HCT116 (cell line): ENCODE measurements around the gene DYRK2. TPM values are rescaled to one million over a fixed set of nuclear protein-coding genes. Genes with fewer than 3 reads are reported as not detected.

Experiments
- ATAC-seq: fragments of 200-7000 bp; cut with Tn5 transposase; 2 replicates; pipeline ENCODE4 v1.9.1; 2020; ENCODE audit warnings: mild to moderate bottlenecking, moderate library complexity
- BruUV-seq: library from RNA; stranded (reverse); fragments of 400-500 nt; replicated peaks from 2 replicates; lab custom pipeline; 2021; lab: Mats Ljungman, UMichigan
- CTCF ChIA-PET: fragments of 300-600 bp; sonication (Branson Sonifier 250); formaldehyde crosslinking; loops from one replicate; lab custom pipeline; 2021; ENCODE audit warnings: antibody characterized with exemption; lab: Charles Lee
- POLR2A ChIA-PET: fragments of 300-600, 350-600 bp; sonication (Branson Sonifier 250); formaldehyde crosslinking; loops from one replicate; lab custom pipeline; 2021; ENCODE audit warnings: antibody characterized with exemption; lab: Charles Lee
- RAD21 ChIA-PET, 2 experiments: fragments of 300-600 bp; sonication (Branson Sonifier 250); formaldehyde crosslinking; loops; one replicate each; lab custom pipeline; 2023; ENCODE audit warnings: low total read pairs in 2 of 2; ENCODE audit not compliant: uncharacterized antibody in 2 of 2, unreplicated experiment in 2 of 2, low non-redundant PET in 1 of 2; lab: Charles Lee
- DNase-seq: peaks from one replicate; pipeline ENCODE4 v3.0.0-alpha.2; 2010; ENCODE audit warnings: low read depth, low spot score
- H2AFZ ChIP-seq: fragments of 200-600 bp; shearing (Covaris generic), sonication (generic); 2 replicates; pipeline ENCODE4 v1.6.1; 2017; ENCODE audit warnings: low read depth, mixed run types, mixed read lengths, antibody characterized with exemption, low read length; ENCODE audit not compliant: poor library complexity, severe bottlenecking
- H3K27ac ChIP-seq: 2 replicates; pipeline ENCODE4 v1.5.1; 2012; ENCODE audit warnings: low read depth, low read length
- H3K27me3 ChIP-seq: fragments of 200-600 bp; sonication (generic); 2 replicates; pipeline ENCODE4 v1.6.1; 2016; ENCODE audit warnings: mixed run types, low read length, mixed read lengths; ENCODE audit not compliant: insufficient read depth
- H3K36me3 ChIP-seq, 2 experiments: fragments of 200-500 bp in 1 of 2; fragments of 200-600 bp in 1 of 2; sonication (Bioruptor generic) in 1 of 2; sonication (generic) in 1 of 2; 2 replicates each; pipeline versions ENCODE4 v1.5.1 to v1.6.1; 2014 to 2016; ENCODE audit warnings: low read length in 2 of 2, inconsistent platforms in 1 of 2, mixed read lengths in 1 of 2, mixed run types in 1 of 2; ENCODE audit not compliant: insufficient read depth in 2 of 2, control insufficient read depth in 1 of 2
- H3K4me1 ChIP-seq, 2 experiments: fragments of 200-600 bp in 1 of 2; sonication (generic) in 1 of 2; 2 replicates each; pipeline versions ENCODE4 v1.5.1 to v1.6.1; 2012 to 2017; ENCODE audit warnings: low read length in 2 of 2, inconsistent platforms in 1 of 2, mild to moderate bottlenecking in 1 of 2, mixed read lengths in 1 of 2, mixed run types in 1 of 2, moderate library complexity in 1 of 2; ENCODE audit not compliant: insufficient read depth in 2 of 2, control insufficient read depth in 1 of 2
- H3K4me2 ChIP-seq: fragments of 200-600 bp; sonication (generic); 2 replicates; pipeline ENCODE4 v1.6.1; 2017; ENCODE audit warnings: mixed run types, low read length, mixed read lengths
- H3K4me3 ChIP-seq, 2 experiments: fragments of 200-600 bp in 1 of 2; sonication (generic) in 1 of 2; replicated peaks in 1 of 2; 2 replicates each; pipeline ENCODE4 v1.5.1; 2011 to 2016; ENCODE audit warnings: low read length in 2 of 2, control low read depth in 1 of 2, low read depth in 1 of 2, mild to moderate bottlenecking in 1 of 2, mixed read lengths in 1 of 2, mixed run types in 1 of 2
- H3K79me2 ChIP-seq: fragments of 200-600 bp; sonication (generic); 2 replicates; pipeline ENCODE4 v1.6.1; 2017; ENCODE audit warnings: mild to moderate bottlenecking, mixed run types, low read length, moderate library complexity, mixed read lengths; ENCODE audit not compliant: insufficient read depth
- H3K9ac ChIP-seq: fragments of 200-600 bp; sonication (generic); 2 replicates; pipeline ENCODE4 v1.6.1; 2016; ENCODE audit warnings: low read length, mixed read lengths
- H3K9me2 ChIP-seq: fragments of 200-600 bp; sonication (generic), shearing (Covaris generic); 2 replicates; pipeline ENCODE4 v1.6.1; 2017; ENCODE audit warnings: mixed run types, mild to moderate bottlenecking, moderate library complexity; ENCODE audit not compliant: insufficient read depth
- H3K9me3 ChIP-seq, 2 experiments: fragments of 200-500 bp in 1 of 2; fragments of 200-600 bp in 1 of 2; sonication (Bioruptor generic) in 1 of 2; sonication (generic) in 1 of 2; 2 replicates each; pipeline ENCODE4 v1.6.1; 2014 to 2017; ENCODE audit warnings: low read length in 2 of 2, mixed read lengths in 2 of 2, inconsistent platforms in 1 of 2, low read depth in 1 of 2, mild to moderate bottlenecking in 1 of 2, mixed run types in 1 of 2, moderate library complexity in 1 of 2; ENCODE audit not compliant: control insufficient read depth in 1 of 2, insufficient read depth in 1 of 2
- H4K20me1 ChIP-seq: fragments of 200-600 bp; sonication (generic), shearing (Covaris generic); 2 replicates; pipeline ENCODE4 v1.6.1; 2017; ENCODE audit warnings: mixed run types, mild to moderate bottlenecking, moderate library complexity; ENCODE audit not compliant: insufficient read depth
- CEBPB ChIP-seq: IDR thresholded peaks from 2 replicates; pipeline ENCODE4 v1.6.1; 2012; ENCODE audit warnings: low read depth
- EGR1 ChIP-seq: IDR thresholded peaks from 2 replicates; pipeline ENCODE4 v1.6.1; 2012; ENCODE audit warnings: low read depth
- ELF1 ChIP-seq: IDR thresholded peaks from 2 replicates; pipeline ENCODE4 v1.6.1; 2012; ENCODE audit warnings: low read depth, borderline replicate concordance
- EZH2 ChIP-seq: fragments of 200-600 bp; sonication (generic); IDR thresholded peaks from 2 replicates; pipeline ENCODE4 v1.6.1; 2017; ENCODE audit warnings: antibody characterized with exemption, mixed run types
- FOSL1 ChIP-seq: IDR thresholded peaks from 2 replicates; pipeline ENCODE4 v1.6.1; 2012; ENCODE audit warnings: low read depth
- JUND ChIP-seq: IDR thresholded peaks from 2 replicates; pipeline ENCODE4 v1.6.1; 2012
- MAX ChIP-seq: IDR thresholded peaks from 2 replicates; pipeline ENCODE4 v1.6.1; 2012
- POLR2A ChIP-seq: IDR thresholded peaks from 2 replicates; pipeline ENCODE4 v1.7.0; 2011; ENCODE audit warnings: borderline replicate concordance; ENCODE audit not compliant: insufficient read depth, insufficient read length; ENCODE audit errors: extremely low read depth
- RAD21 ChIP-seq: IDR thresholded peaks from 2 replicates; pipeline ENCODE4 v1.6.1; 2012; ENCODE audit warnings: low read depth, mild to moderate bottlenecking
- REST ChIP-seq: IDR thresholded peaks from 2 replicates; pipeline ENCODE4 v1.6.1; 2012; ENCODE audit warnings: low read depth
- SIN3A ChIP-seq: IDR thresholded peaks from 2 replicates; pipeline ENCODE4 v1.6.1; 2012; ENCODE audit warnings: low read depth
- SP1 ChIP-seq: IDR thresholded peaks from 2 replicates; pipeline ENCODE4 v1.6.1; 2012; ENCODE audit warnings: low read depth
- SRF ChIP-seq: IDR thresholded peaks from 2 replicates; pipeline ENCODE4 v1.6.1; 2012; ENCODE audit warnings: low read depth
- TCF7L2 ChIP-seq: IDR thresholded peaks from 2 replicates; pipeline ENCODE4 v1.7.0; 2011; ENCODE audit warnings: borderline replicate concordance, inconsistent platforms; ENCODE audit not compliant: insufficient read depth, insufficient read length; ENCODE audit errors: extremely low read depth
- YY1 ChIP-seq: IDR thresholded peaks from 2 replicates; pipeline ENCODE4 v1.6.1; 2011; ENCODE audit warnings: low read length, low read depth, moderate library complexity, mild to moderate bottlenecking; ENCODE audit not compliant: insufficient replicate concordance; ENCODE audit errors: extremely low read depth
- ZFX ChIP-seq: fragments of 450-650 bp; IDR thresholded peaks from 2 replicates; pipeline ENCODE4 v1.6.1; 2017
- ZNF274 ChIP-seq: fragments of 200-500 bp; sonication (Bioruptor generic); IDR thresholded peaks from 2 replicates; pipeline ENCODE4 v1.6.1; 2014; ENCODE audit warnings: mild to moderate bottlenecking, low read depth, low read length, inconsistent platforms
- intact Hi-C: fragments of 100-400 bp; cut with micrococcal nuclease; formaldehyde crosslinking; loops from 2 replicates; pipeline ENCODE4 v1.10.0; 2022
- total RNA-seq: library from RNA; stranded (reverse); gene quantifications from one replicate; pipeline ENCODE4 v1.2.1, GENCODE V29; 2021; ENCODE audit not compliant: unreplicated experiment
- TF ChIP-seq, protein P1 (sequence below): IDR thresholded peaks from 2 replicates; pipeline ENCODE4 v1.6.1; 2012

DYRK2 gene
- total RNA-seq, 1 experiment from 2014 or later = 28.7 TPM

- Histone ChIP-seq H3K4me1 (no peaks in the 10 kb centered on the region), H3K36me3 (no peaks in the 10 kb centered on the region), H4K20me1 (no peaks in the 10 kb centered on the region), H3K4me2 (no peak overlapping the region), H3K79me2 (no peaks in the 10 kb centered on the region), H3K27ac (no peak overlapping the region), H3K9me2 (no peaks in the 10 kb centered on the region), H3K4me3 (no peak overlapping the region), H3K9ac (no peak overlapping the region), H2AFZ (no peak overlapping the region), H3K9me3 (no peaks in the 10 kb centered on the region), H3K27me3 (peaks cover 7% of the 10 kb centered on the region; the same call in 1 of the 2 replicates)
- no TSS peak for BruUV-seq
- no peak for DNase-seq
- RAD21 ChIA-PET = no interaction called here
- POLR2A ChIA-PET = interaction anchor here (0.7 kb wide), 1 partner anchor 162 kb away, joined by 3 read pairs; no protein-coding TSS in a partner anchor
- CTCF ChIA-PET = no interaction called here
- ATAC-seq = no peak
- intact Hi-C loops = no loop called here
- TF ChIP-seq SIN3A = no peak
- TF ChIP-seq ZFX = no peak
- TF ChIP-seq RAD21 = no peak
- TF ChIP-seq EGR1 = no peak
- no peak for TF ChIP-seq TCF7L2
- TF ChIP-seq, protein P1, sequence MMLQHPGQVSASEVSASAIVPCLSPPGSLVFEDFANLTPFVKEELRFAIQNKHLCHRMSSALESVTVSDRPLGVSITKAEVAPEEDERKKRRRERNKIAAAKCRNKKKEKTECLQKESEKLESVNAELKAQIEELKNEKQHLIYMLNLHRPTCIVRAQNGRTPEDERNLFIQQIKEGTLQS = no peak
- no peak for TF ChIP-seq YY1
- TF ChIP-seq MAX = no peak
- no peak for TF ChIP-seq ZNF274
- TF ChIP-seq FOSL1 = no peak
- TF ChIP-seq ELF1 = no peak
- no peak for TF ChIP-seq REST
- TF ChIP-seq EZH2 = no peak
- TF ChIP-seq JUND = no peak
- no peak for TF ChIP-seq SP1
- no peak for TF ChIP-seq POLR2A
- TF ChIP-seq CEBPB = no peak
- no peak for TF ChIP-seq SRF
These were observed 52.6 kb downstream of the DYRK2 start for GRCh38 chr12:67701121-67701520.
